Esophagus squamous epithelium (tissue), 5 donors: ENCODE data around the gene SPDYA. TPM values are rescaled to one million over a fixed set of nuclear protein-coding genes. Genes with fewer than 3 reads are reported as not detected.

Experiments used
- DNase-seq: peaks from one replicate; lab custom pipeline; 2025; lab: John Stamatoyannopoulos, UW
- H3K27ac ChIP-seq, 4 donors: fragments of 200-600 bp; sonication (generic); one replicate each; pipeline ENCODE4 v1.5.1; 2016 to 2019; ENCODE audit warnings: mild to moderate bottlenecking in 1 of 4
- H3K27me3 ChIP-seq, 4 donors: fragments of 200-600 bp; sonication (generic); 1 replicate in 3 of 4; 2 replicates in 1 of 4; pipeline versions ENCODE4 v1.5.1 to v1.6.0; 2017 to 2021; ENCODE audit warnings: antibody characterized with exemption in 1 of 4
- H3K36me3 ChIP-seq, 3 donors: fragments of 200-600 bp; sonication (generic); one replicate each; pipeline ENCODE4 v1.5.1; 2016 to 2019
- H3K4me1 ChIP-seq, 3 donors: fragments of 200-600 bp; sonication (generic); one replicate each; pipeline ENCODE4 v1.5.1; 2017 to 2019
- H3K4me3 ChIP-seq, 4 donors: fragments of 200-600 bp; sonication (generic); 1 replicate in 3 of 4; 2 replicates in 1 of 4; pipeline ENCODE4 v1.5.1; 2016 to 2019; ENCODE audit warnings: mild to moderate bottlenecking in 2 of 4, moderate library complexity in 1 of 4
- H3K9me3 ChIP-seq, 3 donors: fragments of 200-600 bp; sonication (generic); one replicate each; pipeline ENCODE4 v1.5.1; 2016 to 2019
- CTCF ChIP-seq, 6 experiments: fragments of 450-650 bp in 4 of 6; fragments of 200-600 bp in 2 of 6; sonication (generic) in 2 of 6; IDR thresholded peaks; one replicate each; pipeline ENCODE4 v1.5.1; 2016 to 2019; ENCODE audit warnings: antibody characterized with exemption in 6 of 6, mild to moderate bottlenecking in 4 of 6, moderate library complexity in 4 of 6
- POLR2A ChIP-seq, 4 donors: fragments of 450-650 bp; IDR thresholded peaks; one replicate each; pipeline ENCODE4 v1.6.1; 2017; ENCODE audit warnings: antibody characterized with exemption in 4 of 4, mild to moderate bottlenecking in 4 of 4, moderate library complexity in 3 of 4
- WGBS, 2 donors: methylation state at CpG; one replicate each; pipeline ENCODE4 v1.1.5; 2018; 5-methylcytosine and 5-hydroxymethylcytosine counted together
- intact Hi-C: fragments of 100-400 bp; cut with DNase I; formaldehyde crosslinking; loops from one replicate; pipeline ENCODE4 v1.15.0; 2022
- total RNA-seq, 4 donors: library from RNA; depleted of rRNA; stranded (reverse); fragments of >200 nt; gene quantifications; one replicate each; pipeline ENCODE4 v1.1.0, GENCODE V29; 2016
- donor health status: DM: yes; HTN: yes; CAD: no.

SPDYA gene
- total RNA-seq, 4 donors from 2014 or later: 0.97 to 1.7 (median 1.4) TPM; not detected in 1

- Histone ChIP-seq H3K36me3 (peaks cover 0 to 16% (median 0%) of the 10 kb centered on the region in 3 donors), H3K4me3 (no peak overlapping the region), H3K9me3 (no peaks in the 10 kb centered on the region), H3K27me3 (no peaks in the 10 kb centered on the region), H3K27ac (no peak overlapping the region), H3K4me1 (peaks cover 9 to 67% (median 25%) of the 10 kb centered on the region in 3 donors)
- DNase-seq: no peak
- no peak for TF ChIP-seq CTCF (IDR thresholded peaks at IDR 0.05)
- no peak for TF ChIP-seq POLR2A (IDR thresholded peaks at IDR 0.05)
- WGBS, 2 donors: 41 to 45% methylated on average over 1 of the region's 1 CpG
- intact Hi-C loops: no loop called here
These were observed 87.4 kb downstream of the SPDYA start for GRCh38 chr2:28898048-28898447.

Other genes with a start within 250 kb of the SPDYA start
- 100 to 1,000 TPM; 141 to 315 (median 195) TPM for gene PPP1CB, start 59.0 kb upstream of the SPDYA start, total RNA-seq
- gene TRMT61B, start 59.5 kb downstream of the SPDYA start, total RNA-seq: 10 to 100 TPM in 1 of 4 donors, 1 to 10 TPM in 3; 7.1 to 12.8 (median 8.1) TPM
- 10 to 100 TPM; 28.2 to 73.2 (median 41.2) TPM for gene WDR43, start 83.8 kb downstream of the SPDYA start, total RNA-seq
- under 1 TPM in 3 of 4 donors, not detected in 1; 0.03 to 0.76 (median 0.48) TPM for gene TOGARAM2, start 170.5 kb downstream of the SPDYA start, total RNA-seq